GM10248 (cell line): ENCODE measurements around the gene CCDC90B.

ENCODE experiments used
- CTCF ChIA-PET: fragments of 300-600 bp; sonication (Branson Sonifier 250); formaldehyde crosslinking; extraction: SDS; loops from one replicate; lab custom pipeline; 2021; ENCODE audit warnings: antibody characterized with exemption; lab: Yijun Ruan, JAX
- POLR2A ChIA-PET: fragments of 350-650 bp; sonication (Branson Sonifier 250); formaldehyde crosslinking; extraction: SDS; loops from one replicate; lab custom pipeline; 2020; ENCODE audit warnings: antibody characterized with exemption; lab: Yijun Ruan, JAX
- DNase-seq: peaks from one replicate; pipeline ENCODE4 v3.0.0; 2012; ENCODE audit errors: extremely low spot score
- CTCF ChIP-seq: IDR thresholded peaks from 2 replicates; pipeline ENCODE4 v1.5.1; 2012; ENCODE audit warnings: mild to moderate bottlenecking, low read depth; ENCODE audit errors: extremely low read depth, missing control alignments, control extremely low read depth

CCDC90B gene

DNA sequence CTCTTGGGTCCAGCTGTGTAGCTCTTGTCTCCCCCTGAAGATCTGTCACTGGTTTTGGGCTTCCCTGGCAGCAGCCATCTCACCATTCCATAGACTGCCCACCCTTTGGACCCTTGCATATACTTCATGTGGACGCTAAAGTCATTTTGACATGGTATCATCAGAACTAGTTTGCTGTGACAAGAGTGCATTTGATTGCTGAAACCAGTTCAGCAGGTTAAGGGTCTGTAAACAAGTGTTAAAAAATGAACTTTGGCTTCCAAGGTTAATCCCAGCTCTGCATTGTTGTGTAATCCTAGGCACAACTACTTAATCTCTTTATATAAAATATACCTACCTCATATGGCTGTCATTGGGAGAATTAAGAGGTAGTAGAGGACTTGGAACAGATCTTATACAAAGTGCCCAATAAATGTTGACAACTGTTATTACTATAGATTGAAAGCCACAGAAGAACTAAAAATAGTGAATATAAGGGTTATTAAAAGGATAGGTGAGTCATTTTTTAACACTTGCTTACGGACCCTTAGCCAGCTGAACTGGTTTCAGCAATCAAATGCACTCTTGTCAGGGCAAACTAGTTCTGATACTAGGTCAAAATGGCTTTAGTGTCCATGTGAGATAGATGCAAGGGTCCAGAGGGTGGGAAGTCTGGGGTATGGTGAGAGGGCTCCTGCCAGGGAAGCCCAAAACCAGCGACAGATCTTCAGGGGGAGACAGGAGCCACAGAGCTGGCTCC is 29.4 kb downstream of the CCDC90B start:
- ChIA-PET CTCF (interaction anchor here (1.4 kb wide), 1 partner anchor 13 kb away, joined by 3 read pairs; no protein-coding TSS in a partner anchor), POLR2A (no interaction called here)
- DNase-seq, result no peak
- no peak for TF ChIP-seq CTCF

DNA sequence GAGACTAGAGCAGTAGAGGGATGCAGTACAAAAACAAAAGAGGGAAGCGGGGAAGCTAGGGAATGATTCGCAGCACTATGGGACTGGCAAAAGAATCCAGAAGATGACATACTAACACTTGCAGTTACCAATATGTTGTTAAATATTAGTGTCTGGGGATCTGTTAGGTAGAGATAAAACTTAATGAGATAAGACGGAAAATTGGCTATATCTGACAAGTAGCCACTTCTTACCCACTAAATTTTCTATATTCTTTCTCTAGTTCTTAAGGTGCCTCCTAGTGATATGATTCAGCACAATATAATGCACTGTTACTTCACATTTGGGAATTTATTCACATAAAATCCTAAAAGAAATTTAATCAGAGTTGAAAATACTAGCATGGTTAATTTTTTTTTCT is 30.8 kb downstream of the CCDC90B start:
- TF ChIP-seq CTCF, result no peak
- CTCF ChIA-PET, result no interaction called here
- POLR2A ChIA-PET, result no interaction called here
- DNase-seq, result no peak

GRCh38 chr11:83252941-83253340 is 33.2 kb downstream of the CCDC90B start:
- ChIA-PET CTCF (interaction anchor here (1.2 to 1.5 kb wide), 2 partner anchors 17 to 346 kb away, joined by 3 to 5 read pairs; no protein-coding TSS in a partner anchor), POLR2A (no interaction called here)
- no peak for DNase-seq
- no peak for TF ChIP-seq CTCF

DNA sequence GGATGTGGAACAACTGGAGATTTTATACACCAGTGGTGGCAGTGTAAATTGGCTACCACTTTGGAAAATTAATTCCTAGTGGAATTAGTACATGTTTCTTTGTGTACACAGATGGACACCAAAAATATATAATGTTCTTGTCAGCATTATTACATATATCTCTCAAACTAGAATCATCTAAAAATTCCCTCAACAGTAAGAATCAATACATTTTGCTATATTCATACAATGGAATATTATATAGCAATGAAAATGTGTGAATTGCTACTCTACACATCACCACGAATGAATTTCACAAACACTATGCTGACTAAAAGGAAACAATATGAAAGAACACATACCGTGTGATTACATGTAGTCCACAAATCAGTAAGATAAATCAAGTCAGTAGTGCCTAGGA is 33.9 kb downstream of the CCDC90B start:
- no peak for TF ChIP-seq CTCF
- CTCF ChIA-PET, result interaction anchor here (1.2 to 1.5 kb wide), 2 partner anchors 16 to 345 kb away, joined by 3 to 5 read pairs; no protein-coding TSS in a partner anchor
- POLR2A ChIA-PET, result no interaction called here
- DNase-seq, result no peak

DNA sequence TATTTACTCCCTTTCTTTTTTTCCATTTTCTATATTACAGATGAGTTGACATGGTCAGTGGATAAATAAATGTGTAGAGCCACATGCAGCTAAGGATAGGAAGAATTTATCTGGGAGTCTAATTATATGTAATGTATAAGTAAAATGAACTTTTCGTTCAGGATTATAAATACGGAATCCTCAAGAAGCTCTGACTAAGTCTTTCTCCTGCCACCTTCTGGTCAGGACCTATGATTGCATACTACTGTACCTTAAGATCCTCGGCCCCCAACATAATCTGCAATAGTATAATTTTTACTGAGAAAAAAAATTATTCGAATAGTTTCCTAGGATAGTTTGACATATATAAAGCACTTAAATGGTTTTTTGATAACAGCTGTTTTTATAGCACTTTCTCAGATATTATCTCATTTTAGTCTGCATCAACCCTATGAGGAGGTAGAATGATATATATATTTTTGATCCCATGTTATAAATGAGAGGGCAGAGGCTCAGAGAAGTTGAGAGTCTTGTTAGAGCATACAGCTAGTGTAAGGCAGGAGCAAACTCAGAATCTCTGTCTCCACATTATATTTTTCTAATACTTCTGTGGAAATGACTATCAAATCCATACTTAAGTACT is 36.1 kb downstream of the CCDC90B start:
- peak; percentile 36 for DNase-seq
- peak; percentile 68 for TF ChIP-seq CTCF
- CTCF ChIA-PET, result interaction anchor here (0.7 to 4.1 kb wide), 54 partner anchors 8 to 482 kb away, joined by 3 to 34 read pairs (median 4); partner anchors contain the start of genes CCDC90B, DDIAS, PCF11 and PRCP
- POLR2A ChIA-PET, result no interaction called here

- TF ChIP-seq CTCF, result no peak
- CTCF ChIA-PET, result interaction anchor here (0.7 to 4.1 kb wide), 49 partner anchors 7 to 483 kb away, joined by 3 to 34 read pairs (median 4); partner anchors contain the start of genes CCDC90B, DDIAS, PCF11 and PRCP
- DNase-seq, result no peak
- POLR2A ChIA-PET, result no interaction called here
Observed at GRCh38 chr11:83249445-83249844, 36.7 kb downstream of the CCDC90B start.
